Adrenal gland (tissue), 12 donors: ENCODE measurements around the gene MDM4. TPM values are rescaled to one million over a fixed set of nuclear protein-coding genes. Genes with fewer than 3 reads are reported as not detected.

Experiments
- DNase-seq, 7 donors: peaks; one replicate each; pipeline ENCODE4 v3.0.0-alpha.2; 2019 to 2020
- H3K27ac ChIP-seq, 5 donors: fragments of 200-600 bp; sonication (generic) in 4 of 5; 1 replicate in 3 of 5; 2 replicates in 2 of 5; pipeline versions ENCODE4 v1.5.1 to v1.8.0; 2016 to 2020; ENCODE audit warnings: mild to moderate bottlenecking in 1 of 5
- H3K27me3 ChIP-seq: fragments of 200-600 bp; 2 replicates; pipeline ENCODE4 v1.8.0; 2021
- H3K36me3 ChIP-seq, 2 donors: fragments of 200-600 bp; replicated peaks in 1 of 2; 1 replicate in 1 of 2; 2 replicates in 1 of 2; pipeline versions ENCODE4 v1.5.1 to v1.8.0; 2018 to 2022
- H3K4me1 ChIP-seq, 2 donors: fragments of 200-600 bp; replicated peaks in 1 of 2; 1 replicate in 1 of 2; 2 replicates in 1 of 2; pipeline versions ENCODE4 v1.5.1 to v1.8.0; 2018 to 2021
- H3K4me3 ChIP-seq, 4 donors: fragments of 200-600 bp; sonication (generic) in 3 of 4; one replicate each; pipeline ENCODE4 v1.5.1; 2016 to 2018
- H3K9me3 ChIP-seq, 3 donors: fragments of 200-600 bp; sonication (generic) in 1 of 3; replicated peaks in 1 of 3; 1 replicate in 2 of 3; 2 replicates in 1 of 3; pipeline versions ENCODE4 v1.5.1 to v1.8.0; 2016 to 2021
- CTCF ChIP-seq, 6 experiments: fragments of 450-650 bp in 4 of 6; fragments of 200-600 bp in 2 of 6; sonication (generic) in 1 of 6; IDR thresholded peaks; 1 replicate in 5 of 6; 2 replicates in 1 of 6; pipeline versions ENCODE4 v1.5.1 to v1.8.0; 2016 to 2021; ENCODE audit warnings: antibody characterized with exemption in 6 of 6, mild to moderate bottlenecking in 2 of 6, moderate library complexity in 1 of 6
- POLR2A ChIP-seq, 2 donors: fragments of 450-650 bp; IDR thresholded peaks; one replicate each; pipeline ENCODE4 v1.6.1; 2017; ENCODE audit warnings: antibody characterized with exemption in 2 of 2, mild to moderate bottlenecking in 2 of 2, moderate library complexity in 1 of 2
- WGBS, 4 donors: extraction: QIAGEN DNeasy Blood & Tissue Kit in 2 of 4; methylation state at CpG; one replicate each; pipeline versions ENCODE4 v1.1.5 to v1.1.7; 2013 to 2017; 5-methylcytosine and 5-hydroxymethylcytosine counted together
- intact Hi-C, 2 donors: fragments of 100-400 bp; cut with DNase I; formaldehyde crosslinking; loops; one replicate each; pipeline versions ENCODE4 v1.14.1 to v1.15.0; 2022 to 2023
- polyA plus RNA-seq, 3 donors: library from polyadenylated mRNA; stranded (reverse); fragments of 200-250 nt in 2 of 3; fragments of 350-450 nt in 1 of 3; fragmentation: Illumina TruSeq in 1 of 3; extraction: RNeasy Lipid Tissue Mini Kit (QIAGEN cat#74804) in 1 of 3; gene quantifications; one replicate each; pipeline ENCODE4 v1.2.3, GENCODE V29; 2013 to 2014
- total RNA-seq, 9 donors: library from RNA; depleted of rRNA in 4 of 9; stranded (reverse); fragments of >200 nt in 4 of 9; fragments of 120-200 nt in 1 of 9; fragmentation: NEBNext Ultra II Directional in 1 of 9; extraction: Animal tissue kit (Norgen Biotek cat#: 25700) in 1 of 9; gene quantifications; one replicate each; pipeline versions ENCODE4 v1.1.0 to v1.2.4, GENCODE V29; 2013 to 2023
- donor health status: healthy with polysubstance abuse.
- donor health status: Bipolar disorder and iron deficiency.
- donor health status: DM: yes; HTN: yes; CAD: no.
- donor health status: DM: no; HTN: no; CAD: no.
- donor health status: DM: no; HTN: no; CAD: no.
- donor health status: DM: yes; HTN: yes; CAD: no.

Gene MDM4
- total and polyA plus RNA-seq, 12 donors, result 11.3 to 77.4 (median 42.8) TPM

DNA sequence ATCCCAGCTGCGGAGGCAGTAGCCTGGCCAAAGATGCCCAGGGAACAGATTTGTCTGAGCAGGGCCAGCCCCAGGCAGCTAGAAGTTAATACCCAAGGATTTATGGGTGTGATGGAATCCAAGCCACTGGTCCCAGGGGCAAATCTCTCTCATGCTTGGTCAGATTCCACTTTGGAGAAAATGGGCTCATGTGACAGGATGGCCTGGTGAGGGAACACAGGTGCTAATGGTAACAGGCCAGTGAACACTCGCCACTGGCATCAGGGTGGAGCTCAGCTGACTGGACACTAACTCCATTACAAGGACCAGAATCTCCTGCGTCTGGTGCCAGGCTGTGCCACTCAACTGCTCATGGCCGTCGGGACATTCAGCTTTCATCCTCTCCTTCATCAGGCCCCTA is 12.0 kb downstream of the MDM4 start:
- Histone ChIP-seq H3K4me3 (no peak overlapping the region), H3K27me3 (no peaks in the 10 kb centered on the region), H3K27ac (no peak overlapping the region), H3K4me1 (no peaks in the 10 kb centered on the region), H3K9me3 (no peaks in the 10 kb centered on the region), H3K36me3 (peaks cover 0 to 78% of the 10 kb centered on the region in 2 donors)
- intact Hi-C loops, result no loop called here
- no peak for DNase-seq
- TF ChIP-seq CTCF (IDR thresholded peaks at IDR 0.05) (no peak), POLR2A (IDR thresholded peaks at IDR 0.05) (no peak)
- WGBS, 4 donors, result 90 to 94% (median 91%) methylated on average over 4 to 5 of the region's 5 CpGs

- WGBS, 4 donors, result 70 to 75% (median 73%) methylated on average over 8 of the region's 8 CpGs
Observed at GRCh38 chr1:204528677-204529076, 12.5 kb downstream of the MDM4 start.

DNA sequence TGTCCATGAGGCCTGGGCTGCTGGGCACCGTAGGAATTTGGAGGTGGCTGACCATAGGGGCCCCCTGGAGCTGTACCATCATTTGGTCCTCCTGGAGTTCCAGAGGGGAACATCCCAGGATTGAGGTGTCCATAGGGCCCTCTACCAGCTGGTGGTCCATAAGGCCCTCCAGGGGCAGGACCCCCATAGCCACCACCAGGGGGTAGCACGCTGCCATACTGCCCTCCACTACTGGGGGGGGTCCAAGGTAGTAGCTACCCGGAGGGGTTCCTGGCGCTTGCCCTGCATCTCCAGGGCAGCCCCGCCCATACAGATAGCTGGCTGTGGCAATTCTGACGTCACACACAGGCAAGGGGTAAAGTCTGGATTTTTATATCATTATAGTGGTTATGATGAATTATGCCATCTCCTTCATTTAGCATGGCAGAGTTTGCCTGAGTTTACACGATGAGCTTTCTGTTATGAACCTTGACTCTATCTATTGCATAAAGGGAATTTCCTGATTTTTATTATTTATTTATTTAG is 13.2 kb downstream of the MDM4 start:
- Histone ChIP-seq H3K27ac (no peak overlapping the region), H3K36me3 (peaks cover 0 to 88% of the 10 kb centered on the region in 2 donors), H3K9me3 (no peaks in the 10 kb centered on the region), H3K27me3 (no peaks in the 10 kb centered on the region), H3K4me3 (no peak overlapping the region), H3K4me1 (no peaks in the 10 kb centered on the region)
- intact Hi-C loops, result no loop called here
- no peak for DNase-seq
- WGBS, 4 donors, result 83 to 93% (median 85%) methylated on average over 5 to 7 of the region's 7 CpGs
- no peak for TF ChIP-seq POLR2A (IDR thresholded peaks at IDR 0.05)
- TF ChIP-seq CTCF (IDR thresholded peaks at IDR 0.05), result peak in 1 of 6 experiments; percentile 3

More at GRCh38 chr1:204528677-204529076, 12.5 kb downstream of the MDM4 start:
- DNase-seq, result no peak
- TF ChIP-seq POLR2A (IDR thresholded peaks at IDR 0.05) (no peak), CTCF (IDR thresholded peaks at IDR 0.05) (no peak)
- H3K27ac ChIP-seq, result no peak overlapping the region
- intact Hi-C loops, result no loop called here
- H3K4me1 ChIP-seq, result no peaks in the 10 kb centered on the region
- no peaks in the 10 kb centered on the region for H3K9me3 ChIP-seq
- no peak overlapping the region for H3K4me3 ChIP-seq
- H3K27me3 ChIP-seq, result no peaks in the 10 kb centered on the region
- peaks cover 0 to 82% of the 10 kb centered on the region in 2 donors for H3K36me3 ChIP-seq

GRCh38 chr1:204530932-204531331 is 14.7 kb downstream of the MDM4 start:
- intact Hi-C loops, result no loop called here

More at GRCh38 chr1:204530932-204531331, 14.7 kb downstream of the MDM4 start:
- no peak overlapping the region for H3K4me3 ChIP-seq
- DNase-seq, result no peak
- no peaks in the 10 kb centered on the region for H3K4me1 ChIP-seq
- no peak overlapping the region for H3K27ac ChIP-seq
- TF ChIP-seq CTCF (IDR thresholded peaks at IDR 0.05), result no peak
- TF ChIP-seq POLR2A (IDR thresholded peaks at IDR 0.05), result no peak
- H3K9me3 ChIP-seq, result no peaks in the 10 kb centered on the region
- WGBS, 4 donors, result 95 to 100% (median 99%) methylated on average over 1 of the region's 1 CpG
- H3K27me3 ChIP-seq, result no peaks in the 10 kb centered on the region
- H3K36me3 ChIP-seq, result peaks cover 0 to 95% of the 10 kb centered on the region in 2 donors
